T47D (cell line): ENCODE data around the gene STC2.

Source experiments
- DNase-seq, 2 experiments: peaks; one replicate each; pipeline versions ENCODE4 v3.0.0 to v3.0.0-alpha.2; 2011 to 2012; ENCODE audit warnings: low read depth in 1 of 2, low spot score in 1 of 2
- JUND ChIP-seq: IDR thresholded peaks from 2 replicates; pipeline ENCODE4 v1.6.1; 2012; ENCODE audit warnings: low read depth
- in situ Hi-C: cut with HindIII; loops from 2 replicates; pipeline ENCODE4 v1.10.0; 2016; ENCODE audit warnings: low sequenced_read_pairs, low pct_unique_long_range_greater_than_20kb

Gene STC2

GRCh38 chr5:173278641-173279040, 49.6 kb downstream of the STC2 start:
- DNase-seq: no peak
- TF ChIP-seq JUND: no peak
- in situ Hi-C loops: no loop called here

GRCh38 chr5:173278172-173278571, 50.0 kb downstream of the STC2 start:
- no peak for DNase-seq
- in situ Hi-C loops: no loop called here

GRCh38 chr5:173274771-173275170, 53.4 kb downstream of the STC2 start:
- in situ Hi-C loops: no loop called here
- TF ChIP-seq JUND: no peak
- no peak for DNase-seq

More at GRCh38 chr5:173278172-173278571, 50.0 kb downstream of the STC2 start:
- no peak for TF ChIP-seq JUND

GRCh38 chr5:173271419-173271818, 56.8 kb downstream of the STC2 start:
- in situ Hi-C loops: no loop called here
- DNase-seq: no peak
- no peak for TF ChIP-seq JUND

- in situ Hi-C loops: no loop called here
- no peak for DNase-seq
- TF ChIP-seq JUND: no peak
Measured at GRCh38 chr5:173268750-173269432, 59.3 kb downstream of the STC2 start.

GRCh38 chr5:173265433-173265832, 62.8 kb downstream of the STC2 start:
- no peak for TF ChIP-seq JUND

More at GRCh38 chr5:173265433-173265832, 62.8 kb downstream of the STC2 start:
- in situ Hi-C loops: no loop called here
- no peak for DNase-seq
